DOHH2 (cell line): Measurements from ENCODE around the gene ZNF367.

Source experiments
- CTCF ChIP-seq: fragments of 200-600 bp; sonication (generic); IDR thresholded peaks from one replicate; pipeline ENCODE4 v1.5.1; 2014; ENCODE audit warnings: antibody characterized with exemption, mild to moderate bottlenecking, low read depth, low read length; ENCODE audit not compliant: poor library complexity, severe bottlenecking
- EZH2phosphoT487 ChIP-seq: fragments of 200-600 bp; sonication (generic); IDR thresholded peaks from 2 replicates; pipeline ENCODE4 v1.6.1; 2017; ENCODE audit warnings: borderline replicate concordance, mild to moderate bottlenecking, antibody characterized with exemption, low read length, moderate library complexity, mixed read lengths

DNA sequence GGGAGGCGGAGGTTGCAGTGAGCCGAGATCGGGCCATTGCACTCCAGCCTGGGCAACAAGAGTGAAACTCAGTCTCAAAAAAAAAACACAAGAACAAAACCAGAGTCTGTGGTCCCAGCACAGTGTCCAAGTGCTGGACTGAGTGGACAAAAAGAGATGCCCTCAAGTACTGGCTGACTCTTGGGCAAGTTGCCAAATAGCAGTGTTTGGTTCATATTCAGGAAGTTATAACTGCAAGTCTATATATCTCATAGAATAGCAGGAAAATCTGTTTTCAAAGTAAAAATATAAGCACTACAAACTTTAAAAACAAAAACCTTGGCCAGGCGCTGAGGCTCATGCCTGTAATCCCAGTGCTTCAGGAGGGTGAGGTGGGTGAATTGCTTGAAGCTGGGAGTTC lies 39.1 kb upstream of the ZNF367 start:
- TF ChIP-seq EZH2phosphoT487, result no peak
- no peak for TF ChIP-seq CTCF
